H1 (cell line): ENCODE results near the gene KISS1R. TPM values are rescaled to one million over a fixed set of nuclear protein-coding genes. Genes with fewer than 3 reads are reported as not detected.

Source experiments
- GABPA ChIP-seq: IDR thresholded peaks from 2 replicates; pipeline ENCODE4 v1.6.1; 2011; ENCODE audit warnings: mild to moderate bottlenecking, low read length, moderate library complexity, borderline replicate concordance; ENCODE audit not compliant: insufficient read depth
- KDM4A ChIP-seq: IDR thresholded peaks from one replicate; pipeline ENCODE4 v1.7.1; 2012; ENCODE audit warnings: low read depth, mild to moderate bottlenecking, moderate library complexity, low read length, inconsistent platforms; ENCODE audit not compliant: severe bottlenecking
- SRF ChIP-seq: IDR thresholded peaks from 2 replicates; pipeline ENCODE4 v1.6.1; 2011; ENCODE audit warnings: mild to moderate bottlenecking, low read depth, low read length, moderate library complexity
- polyA plus RNA-seq, 7 experiments: library from polyadenylated mRNA; depleted of rRNA in 3 of 7; stranded (reverse) in 5 of 7; unstranded in 2 of 7; fragments of >200 nt in 5 of 7; fragments of 200-250 nt in 2 of 7; gene quantifications; 1 replicate in 5 of 7; 2 replicates in 1 of 7; 4 replicates in 1 of 7; pipeline versions ENCODE4 v1.2.1 to v1.2.3, GENCODE V29; 2011 to 2013; ENCODE audit warnings: missing spikeins in 2 of 7, mixed read lengths in 2 of 7
- total RNA-seq: library from RNA; stranded (reverse); fragmentation: NEBNext Ultra II Directional; extraction: Animal tissue kit (Norgen Biotek cat#: 25700); gene quantifications from 2 replicates; pipeline ENCODE4 v1.2.1, GENCODE V29; 2021

Gene KISS1R
- total and polyA plus RNA-seq, 2 of the 8 experiments (the other 6 are each of a cell fraction or from before 2014, with no cell fraction given), result 2.3 to 2.7 TPM

DNA sequence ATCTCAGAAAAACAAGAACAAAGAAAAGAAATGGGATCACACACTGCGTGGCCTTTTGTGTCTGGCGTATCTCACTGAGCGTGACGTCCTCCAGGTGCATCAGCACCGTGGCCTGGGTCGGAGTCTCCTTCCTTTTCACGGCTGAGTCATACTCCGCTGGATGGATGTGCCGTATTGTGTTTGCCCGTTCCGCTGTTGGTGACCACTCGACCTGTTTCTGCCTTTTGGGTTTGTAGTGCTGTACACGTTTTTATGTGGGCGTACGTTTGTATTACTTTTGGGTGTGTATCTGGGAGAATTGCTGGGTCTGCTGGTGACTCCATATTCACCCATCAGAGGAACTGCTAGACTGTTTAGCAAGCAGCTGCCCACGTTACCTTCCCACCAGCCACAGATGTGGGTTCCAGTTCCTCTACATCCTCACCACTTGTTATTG is 20.1 kb downstream of the KISS1R start (continued):
- TF ChIP-seq KDM4A (no peak), GABPA (no peak), SRF (no peak)
